GM19025 (cell line): ENCODE data around the gene NMS.
"Not testable (repeated sequence)": the region's sequence is repeated elsewhere in the genome, so short reads cannot be mapped to it uniquely, and the experiment has no call there.

Source experiments
- ATAC-seq: cut with Tn5 transposase; IDR thresholded peaks from one replicate; pipeline ENCODE4 v1.9.1; 2021; ENCODE audit warnings: mild to moderate bottlenecking, low read depth, moderate library complexity; ENCODE audit not compliant: unreplicated experiment

NMS gene

GRCh38 chr2:100470182-100470581 is at the start of gene NMS:
TSS of gene NMS (plus strand) at chr2:100470482. CDS start at chr2:100470489, 7 bp downstream.
- no peak for ATAC-seq

GRCh38 chr2:100422320-100423055 is 47.8 kb upstream of the NMS start:
- no peak for ATAC-seq

- no peak for ATAC-seq
These were observed 46.7 kb upstream of the NMS start for GRCh38 chr2:100423631-100424030.

- ATAC-seq: no peak
These were observed 45.9 kb upstream of the NMS start for GRCh38 chr2:100424277-100424875.

GRCh38 chr2:100425107-100425506 is 45.2 kb upstream of the NMS start:
- ATAC-seq: no peak

GRCh38 chr2:100425573-100426383 is 44.5 kb upstream of the NMS start:
- ATAC-seq: no peak

- ATAC-seq: no peak
These were observed 43.9 kb upstream of the NMS start for GRCh38 chr2:100426384-100426720.

- no peak for ATAC-seq
These were observed 43.2 kb upstream of the NMS start for GRCh38 chr2:100427111-100427510.

- no peak for ATAC-seq
These were observed 42.5 kb upstream of the NMS start for GRCh38 chr2:100427627-100428258.

- no peak for ATAC-seq
These were observed 40.6 kb upstream of the NMS start for GRCh38 chr2:100429726-100430125.

GRCh38 chr2:100437751-100438150 is 32.5 kb upstream of the NMS start:
- ATAC-seq: no peak

GRCh38 chr2:100446696-100447095 is 23.6 kb upstream of the NMS start:
- no peak for ATAC-seq

GRCh38 chr2:100451092-100451491 is 19.2 kb upstream of the NMS start:
- ATAC-seq: no peak

GRCh38 chr2:100451734-100452133 is 18.5 kb upstream of the NMS start:
- ATAC-seq: no peak

GRCh38 chr2:100453853-100454252 is 16.4 kb upstream of the NMS start:
- no peak for ATAC-seq

- ATAC-seq: not testable (repeated sequence)
These were observed 13.9 kb upstream of the NMS start for GRCh38 chr2:100456357-100456756.

GRCh38 chr2:100460904-100461530 is 9.3 kb upstream of the NMS start:
- no peak for ATAC-seq

- ATAC-seq: no peak
These were observed 724 bp downstream of the NMS start for GRCh38 chr2:100470898-100471514.

GRCh38 chr2:100476606-100477005 is 6.3 kb downstream of the NMS start:
- ATAC-seq: no peak

GRCh38 chr2:100482741-100483140 is 12.5 kb downstream of the NMS start:
- ATAC-seq: no peak
